Measurements from ENCODE around the gene ZFC3H1.
"Not testable (repeated sequence)": the region's sequence is repeated elsewhere in the genome, so short reads cannot be mapped to it uniquely, and the experiment has no call there.

Gene ZFC3H1

GRCh38 chr12:71694099-71694820 is 30.6 kb upstream of the ZFC3H1 start:
- 0 out of 22 replicates have a peak, but pooled peaks cover 0 to 3% (median 0%) of the 10 kb centered on the region in 11 experiments for H3K9me3 ChIP-seq (replicated peaks in 1 of 11)
- no peak for TF ChIP-seq Cebpa-rat (IDR thresholded peaks at IDR 0.05)
- H3K4me1 ChIP-seq: peaks cover 4 to 26% (median 20%) of the 10 kb centered on the region in 10 experiments; a peak in 18 of 20 replicates
- H3K27me3 ChIP-seq: no peaks in the 10 kb centered on the region
- no peak overlapping the region for H3K4me3 ChIP-seq
- peak overlapping the region in 2 of 11 experiments; percentile 5 to 22; a peak in 2 of 22 replicates for H3K27ac ChIP-seq
- H4K20me1 ChIP-seq: no peaks in the 10 kb centered on the region
- H3K36me3 ChIP-seq: peaks cover 31 to 65% (median 45%) of the 10 kb centered on the region in 11 experiments
- peak overlapping the region in 1 of 11 experiments; percentile 6; a peak in 1 of 22 replicates for H3K9ac ChIP-seq
- peak overlapping the region in 8 of 11 experiments; percentile 20 to 72 (median 56); a peak in 15 of 22 replicates for H3K4me2 ChIP-seq

DNA sequence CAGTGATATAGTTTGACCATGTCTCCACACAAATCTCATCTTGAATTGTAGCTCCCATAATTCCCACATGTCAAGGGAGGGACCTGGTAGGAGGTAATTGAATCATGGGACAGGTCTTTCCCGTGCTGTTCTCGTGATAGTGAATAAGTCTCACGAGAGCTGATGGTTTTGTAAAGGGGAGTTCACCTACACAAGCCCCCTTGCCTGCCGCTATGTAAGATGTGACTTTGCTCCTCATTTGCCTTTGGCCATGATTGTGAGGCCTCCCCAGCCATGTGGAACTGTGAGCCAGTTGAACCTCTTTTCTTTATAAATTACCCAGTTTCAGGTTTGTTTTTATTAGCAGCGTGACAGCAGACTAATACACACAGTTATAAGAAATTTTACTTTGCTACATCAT is 30.0 kb upstream of the ZFC3H1 start:
- H3K9ac ChIP-seq; H3K27me3 ChIP-seq; H3K27ac ChIP-seq; H3K4me3 ChIP-seq; H4K20me1 ChIP-seq; H3K9me3 ChIP-seq (replicated peaks in 1 of 11): not testable (repeated sequence)
- H3K4me2 ChIP-seq: peak overlapping the region in 8 of 11 experiments; percentile 20 to 72 (median 56); a peak in 13 of 22 replicates
- H3K4me1 ChIP-seq: peaks cover 10 to 32% (median 26%) of the 10 kb centered on the region in 10 experiments
- H3K36me3 ChIP-seq: peaks cover 25 to 59% (median 39%) of the 10 kb centered on the region in 11 experiments

DNA sequence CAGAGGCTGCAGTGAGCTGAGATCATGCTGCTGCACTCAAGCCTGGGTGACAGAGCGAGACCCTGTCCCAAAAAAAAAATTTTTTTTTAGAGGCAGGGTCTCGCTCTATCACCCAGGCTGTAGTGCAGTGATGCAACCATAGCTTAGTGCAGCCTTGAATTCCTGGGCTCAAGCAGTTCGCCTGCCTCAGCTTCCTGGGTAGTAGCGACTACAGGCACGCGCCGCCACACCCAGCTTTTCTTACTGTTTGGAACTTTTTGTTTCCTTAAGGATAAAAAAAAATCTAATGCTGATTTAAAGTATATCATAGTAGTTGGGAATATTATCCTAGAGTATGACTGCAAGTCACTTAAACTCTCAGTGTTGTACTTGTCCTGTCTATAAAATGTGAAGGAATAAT is 29.5 kb upstream of the ZFC3H1 start:
- peak overlapping the region in 3 of 11 experiments; percentile 52 to 63 (median 59); a peak in 5 of 22 replicates for H3K4me2 ChIP-seq
- no peak overlapping the region for H3K27ac ChIP-seq
- no peak overlapping the region for H3K9ac ChIP-seq
- H4K20me1 ChIP-seq: no peaks in the 10 kb centered on the region
- H3K9me3 ChIP-seq (replicated peaks in 1 of 11): 0 out of 22 replicates have a peak, but pooled peaks cover 0 to 3% (median 0%) of the 10 kb centered on the region in 11 experiments
- no peak overlapping the region for H3K4me3 ChIP-seq
- H3K4me1 ChIP-seq: peaks cover 15 to 37% (median 31%) of the 10 kb centered on the region in 10 experiments
- no peaks in the 10 kb centered on the region for H3K27me3 ChIP-seq
- TF ChIP-seq Cebpa-rat (IDR thresholded peaks at IDR 0.05): no peak
- peaks cover 20 to 54% (median 33%) of the 10 kb centered on the region in 11 experiments for H3K36me3 ChIP-seq

DNA sequence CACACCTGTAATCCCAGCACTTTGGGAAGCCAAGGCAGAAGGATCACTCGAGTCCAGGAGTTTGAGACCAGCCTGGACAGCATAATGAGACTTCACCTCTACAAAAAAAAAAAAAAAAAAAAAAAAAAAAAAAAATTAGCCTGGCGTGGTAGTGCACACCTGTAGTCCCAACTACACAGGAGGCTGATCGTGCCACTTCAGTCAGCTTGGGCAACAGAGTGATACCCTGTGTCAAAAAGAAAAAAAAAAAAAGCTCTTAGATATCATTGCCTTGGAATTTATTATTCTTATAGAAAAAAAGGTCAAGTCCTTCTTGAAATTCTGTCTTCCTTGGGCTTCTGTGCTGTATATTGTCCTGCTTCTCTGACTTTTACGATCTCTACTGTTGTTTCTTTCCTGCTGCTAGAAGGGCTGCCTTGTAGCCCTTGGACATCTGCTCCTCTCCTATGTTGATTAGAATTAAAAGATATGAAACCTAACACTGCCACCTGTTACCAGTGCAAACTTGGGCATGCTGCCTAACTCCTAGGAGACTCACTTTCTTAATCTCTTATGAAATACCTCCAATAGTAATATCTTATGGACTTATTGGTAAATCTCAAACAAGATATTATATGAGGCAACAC is 28.0 kb upstream of the ZFC3H1 start:
- peaks cover 28 to 53% (median 46%) of the 10 kb centered on the region in 10 experiments for H3K4me1 ChIP-seq
- 0 out of 22 replicates have a peak, but pooled peaks cover 0 to 3% (median 0%) of the 10 kb centered on the region in 11 experiments for H3K9me3 ChIP-seq (replicated peaks in 1 of 11)
- no peak overlapping the region for H3K9ac ChIP-seq
- no peaks in the 10 kb centered on the region for H3K27me3 ChIP-seq
- H3K4me3 ChIP-seq: no peak overlapping the region
- H3K36me3 ChIP-seq: peaks cover 5 to 39% (median 18%) of the 10 kb centered on the region in 11 experiments
- no peak for TF ChIP-seq Cebpa-rat (IDR thresholded peaks at IDR 0.05)
- no peak overlapping the region for H3K4me2 ChIP-seq
- H3K27ac ChIP-seq: no peak overlapping the region
- H4K20me1 ChIP-seq: no peaks in the 10 kb centered on the region

- H3K27ac ChIP-seq: peak overlapping the region in 1 of 11 experiments; percentile 88; a peak in 1 of 22 replicates
- H4K20me1 ChIP-seq: no peaks in the 10 kb centered on the region
- H3K4me1 ChIP-seq: peaks cover 33 to 49% (median 41%) of the 10 kb centered on the region in 10 experiments
- no peaks in the 10 kb centered on the region for H3K27me3 ChIP-seq
- TF ChIP-seq Cebpa-rat (IDR thresholded peaks at IDR 0.05): no peak
- no peak overlapping the region for H3K9ac ChIP-seq
- H3K9me3 ChIP-seq (replicated peaks in 1 of 11): no peaks in the 10 kb centered on the region
- H3K36me3 ChIP-seq: peaks cover 0 to 27% (median 10%) of the 10 kb centered on the region in 11 experiments; a peak in 7 of 22 replicates
- H3K4me3 ChIP-seq: no peak overlapping the region
- H3K4me2 ChIP-seq: peak overlapping the region in 10 of 11 experiments; percentile 78 to 99 (median 94); a peak in 16 of 22 replicates
Measured at GRCh38 chr12:71688961-71689570, 25.4 kb upstream of the ZFC3H1 start.

DNA sequence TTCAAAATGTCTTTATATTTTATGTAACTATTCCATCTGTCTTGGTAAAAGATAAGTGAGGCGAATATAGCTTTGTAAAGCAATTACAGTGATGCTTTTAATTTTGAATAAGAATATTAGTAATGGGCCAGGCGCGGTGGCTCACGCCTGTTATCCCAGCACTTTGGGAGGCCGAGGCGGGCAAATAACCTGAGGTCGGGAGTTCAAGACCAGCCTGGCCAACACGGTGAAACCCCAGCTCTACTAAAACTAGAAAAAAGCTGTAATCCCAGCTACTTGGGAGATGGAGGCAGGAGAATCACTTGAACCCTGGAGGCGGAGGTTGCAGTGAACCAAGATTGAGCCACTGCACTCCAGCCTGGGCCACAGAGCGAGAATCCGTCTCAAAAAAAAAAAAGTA is 23.5 kb upstream of the ZFC3H1 start:
- Histone ChIP-seq H3K4me3 (peak overlapping the region; percentile 61 to 75 (median 70)), H3K4me2 (peak overlapping the region; percentile 78 to 99 (median 94)), H3K4me1 (peaks cover 28 to 36% (median 33%) of the 10 kb centered on the region in 10 experiments), H3K9ac (peak overlapping the region; percentile 76 to 88 (median 85)), H3K36me3 (peaks cover 0 to 16% (median 9%) of the 10 kb centered on the region in 11 experiments; a peak in 6 of 22 replicates), H3K27ac (peak overlapping the region; percentile 35 to 93 (median 85); a peak in 21 of 22 replicates)
- not testable (repeated sequence) for H3K9me3 ChIP-seq (replicated peaks in 1 of 11); H4K20me1 ChIP-seq; H3K27me3 ChIP-seq

DNA sequence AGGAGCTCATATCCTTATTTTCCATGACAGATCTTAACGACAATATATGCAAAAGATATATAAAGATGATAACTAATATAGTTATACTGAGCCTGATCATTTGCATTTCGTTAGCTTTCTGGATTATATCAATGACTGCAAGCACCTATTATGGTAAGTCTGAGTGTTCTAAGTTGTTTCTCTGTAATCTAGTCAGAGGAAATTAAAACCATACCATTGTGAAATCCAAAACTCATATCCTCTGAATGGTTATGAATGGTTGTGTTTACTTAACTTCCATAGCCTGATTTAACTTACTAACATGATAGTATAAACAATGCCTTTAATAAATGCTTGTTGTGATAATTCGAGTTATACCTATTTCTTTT is 23.0 kb upstream of the ZFC3H1 start:
- peaks cover 28 to 38% (median 33%) of the 10 kb centered on the region in 10 experiments for H3K4me1 ChIP-seq
- H3K27me3 ChIP-seq: no peaks in the 10 kb centered on the region
- peak overlapping the region; percentile 78 to 99 (median 94) for H3K4me2 ChIP-seq
- peak overlapping the region; percentile 35 to 93 (median 85); a peak in 21 of 22 replicates for H3K27ac ChIP-seq
- no peak for TF ChIP-seq Cebpa-rat (IDR thresholded peaks at IDR 0.05)
- H3K4me3 ChIP-seq: peak overlapping the region; percentile 61 to 75 (median 70)
- no peaks in the 10 kb centered on the region for H4K20me1 ChIP-seq
- H3K36me3 ChIP-seq: peaks cover 0 to 15% (median 9%) of the 10 kb centered on the region in 11 experiments; a peak in 6 of 22 replicates
- H3K9me3 ChIP-seq (replicated peaks in 1 of 11): no peaks in the 10 kb centered on the region
- H3K9ac ChIP-seq: peak overlapping the region; percentile 76 to 88 (median 85)

DNA sequence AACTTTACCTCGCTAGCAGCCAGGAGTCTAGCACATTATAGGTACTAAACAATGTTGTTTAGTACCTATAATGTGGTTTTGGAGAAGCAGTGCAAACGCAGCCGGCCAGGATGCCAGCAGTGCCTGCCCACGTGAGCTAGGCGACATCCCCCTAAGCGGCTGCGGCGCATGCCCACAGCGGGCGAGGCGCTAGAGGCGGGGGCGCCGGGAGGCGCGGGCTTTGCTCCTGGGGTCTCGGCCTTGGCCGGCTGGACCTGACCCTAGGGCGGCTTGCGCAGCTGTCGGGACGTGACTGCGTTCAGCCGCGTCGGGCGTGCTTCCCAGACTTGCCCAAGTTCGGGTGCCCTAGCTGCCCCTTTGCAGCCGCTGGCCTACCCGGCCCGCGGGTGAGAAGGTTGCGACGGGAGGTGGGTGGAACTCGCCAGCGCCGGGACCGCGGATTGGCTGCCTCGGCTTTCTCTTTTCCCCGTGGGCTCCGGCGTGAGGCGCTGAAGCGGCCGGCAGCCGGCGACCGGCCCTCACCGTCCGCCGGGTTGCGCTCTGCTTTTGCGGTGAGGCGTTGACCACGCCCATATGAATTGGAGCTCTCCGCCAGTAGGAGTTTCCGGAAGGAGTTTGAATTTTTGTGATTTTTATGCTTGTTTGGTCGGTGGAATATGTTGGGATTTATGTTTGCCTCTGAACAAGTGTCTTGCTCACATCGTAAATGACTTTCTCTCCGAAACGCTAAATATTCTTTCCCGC is 22.4 kb upstream of the ZFC3H1 start, which contains the start of gene TMEM19:
Gene TMEM19, plus strand, starts transcription at position 169 of the 744 bp plus-strand sequence. CDS start 599 bp downstream, outside the sequence.
- no peak for TF ChIP-seq Cebpa-rat (IDR thresholded peaks at IDR 0.05)
- H3K9me3 ChIP-seq (replicated peaks in 1 of 11): no peaks in the 10 kb centered on the region
- peak within 1 kb of the TSS; percentile 61 to 75 (median 70) for H3K4me3 ChIP-seq
- H3K4me1 ChIP-seq: peaks cover 28 to 38% (median 33%) of the 10 kb centered on the region in 10 experiments
- peaks cover 0 to 13% (median 7%) of the 10 kb centered on the region in 11 experiments; a peak in 6 of 22 replicates for H3K36me3 ChIP-seq
- peak within 1 kb of the TSS; percentile 78 to 99 (median 94) for H3K4me2 ChIP-seq
- H3K27ac ChIP-seq: peak within 1 kb of the TSS; percentile 35 to 93 (median 85); a peak in 21 of 22 replicates
- H3K9ac ChIP-seq: peak within 1 kb of the TSS; percentile 76 to 88 (median 85)
- H4K20me1 ChIP-seq: no peaks in the 10 kb centered on the region
- H3K27me3 ChIP-seq: no peaks in the 10 kb centered on the region

All from BLaER1 treated with 17β-estradiol and CSF1 and Interleukin-3, amounts not matched to agents 10 nM and 100 nM (cell line).